DOHH2 (cell line): ENCODE data around the gene PTGIR.

ENCODE experiments used
- CTCF ChIP-seq: fragments of 200-600 bp; sonication (generic); IDR thresholded peaks from one replicate; pipeline ENCODE4 v1.5.1; 2014; ENCODE audit warnings: antibody characterized with exemption, mild to moderate bottlenecking, low read depth, low read length; ENCODE audit not compliant: poor library complexity, severe bottlenecking
- EZH2phosphoT487 ChIP-seq: fragments of 200-600 bp; sonication (generic); IDR thresholded peaks from 2 replicates; pipeline ENCODE4 v1.6.1; 2017; ENCODE audit warnings: borderline replicate concordance, mild to moderate bottlenecking, antibody characterized with exemption, low read length, moderate library complexity, mixed read lengths

DNA sequence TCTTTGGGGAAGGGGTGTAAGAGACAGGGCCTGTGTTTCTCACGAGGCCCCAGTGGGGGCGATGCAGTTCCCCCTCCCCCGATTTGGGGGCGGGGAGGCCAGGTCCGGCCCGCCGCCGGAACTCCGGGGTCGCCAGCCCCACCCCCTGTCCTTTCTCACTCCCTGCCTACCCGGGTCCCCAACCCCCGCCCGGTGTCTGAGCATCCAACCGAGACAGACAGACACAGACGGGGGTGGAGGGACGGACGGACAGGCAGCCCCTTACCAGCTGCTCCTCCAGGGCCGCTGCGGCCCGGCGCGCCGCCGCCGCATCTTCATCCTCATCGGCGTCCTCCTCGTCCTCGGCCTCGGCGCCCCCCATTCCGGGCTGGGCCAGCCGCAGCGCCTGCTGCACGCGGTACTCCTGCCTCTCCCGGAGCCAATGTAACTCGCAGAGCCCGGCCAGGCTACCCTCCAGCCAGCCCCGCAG, 35.7 kb upstream of the PTGIR start:
- TF ChIP-seq CTCF (no peak), EZH2phosphoT487 (peak; percentile 72; the same call in 1 of the 2 replicates)
